Left renal cortex interstitium (tissue), 4 donors: ENCODE data around the gene KCNG4. TPM values are rescaled to one million over a fixed set of nuclear protein-coding genes. Genes with fewer than 3 reads are reported as not detected.
"Not testable (repeated sequence)": the region's sequence is repeated elsewhere in the genome, so short reads cannot be mapped to it uniquely, and the experiment has no call there.

Experiments
- DNase-seq, 4 donors: peaks; one replicate each; pipeline ENCODE4 v3.0.0-alpha.2; 2013; ENCODE audit warnings: low read depth in 4 of 4, low spot score in 2 of 4, missing footprints in 1 of 4
- polyA plus RNA-seq, 4 donors: library from polyadenylated mRNA; unstranded; fragments of 120-200 nt; gene quantifications; one replicate each; pipeline ENCODE4 v1.2.1, GENCODE V29; 2013; ENCODE audit not compliant: insufficient read length in 4 of 4

Gene KCNG4
- polyA plus RNA-seq, 4 donors: 0.08 to 0.10 TPM; not detected in 2

DNA sequence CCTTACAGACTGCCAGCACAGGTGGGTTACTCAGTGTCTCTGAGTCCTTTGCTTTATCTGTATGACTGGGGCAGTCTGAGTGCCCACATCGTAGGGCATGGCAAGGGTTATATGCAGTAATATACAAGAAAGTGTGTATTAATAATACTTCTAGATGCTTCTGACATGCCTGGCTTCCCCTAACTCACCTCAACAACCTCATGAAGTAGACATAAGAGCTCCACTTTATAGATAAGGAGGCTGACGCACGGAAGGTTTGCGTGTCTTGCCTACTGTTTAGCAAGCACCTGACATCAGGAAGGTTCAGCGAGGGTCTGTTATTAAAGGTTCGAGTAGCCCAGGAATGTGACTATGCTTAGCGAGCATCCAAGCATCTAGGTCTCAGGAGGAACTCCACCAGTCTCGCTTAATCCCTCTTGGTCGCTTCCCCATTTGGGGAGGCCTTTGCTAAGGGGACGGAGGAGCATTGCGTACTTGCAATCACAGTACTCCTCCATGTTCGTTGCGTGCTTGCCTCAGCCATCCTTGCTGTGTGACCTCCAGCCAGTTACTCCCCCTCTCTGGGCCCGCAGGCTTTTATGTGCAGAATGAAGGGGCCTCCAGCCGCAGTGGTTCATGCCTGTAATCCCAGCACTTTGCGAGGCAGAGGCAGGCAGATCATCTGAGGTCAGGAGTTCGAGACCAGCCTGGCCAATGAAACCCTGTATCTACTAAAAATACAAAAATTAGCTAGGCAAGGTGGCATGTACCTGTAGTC, 1.6 kb downstream of the KCNG4 start:
- DNase-seq: no peak

DNA sequence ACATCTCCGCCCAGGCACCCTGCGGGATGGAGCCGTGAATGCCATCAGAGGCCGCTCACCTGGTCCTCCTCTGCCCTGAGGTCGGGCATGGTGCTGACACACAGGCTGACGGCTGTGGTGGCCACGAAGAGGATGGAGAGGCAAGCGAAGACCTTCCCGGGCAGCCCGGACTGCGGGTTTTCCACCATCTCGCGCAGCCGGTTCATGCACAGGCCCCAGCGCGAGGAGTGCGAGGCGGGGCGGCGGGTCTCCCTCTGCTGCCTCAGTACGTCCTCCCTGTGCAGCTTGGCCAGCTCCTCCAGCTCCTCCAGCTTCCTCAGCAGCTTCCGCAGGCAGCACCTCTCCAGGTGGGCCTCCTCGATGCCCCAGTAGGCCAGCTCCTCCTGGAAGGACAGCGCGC, 3.1 kb downstream of the KCNG4 start:
- no peak for DNase-seq

DNA sequence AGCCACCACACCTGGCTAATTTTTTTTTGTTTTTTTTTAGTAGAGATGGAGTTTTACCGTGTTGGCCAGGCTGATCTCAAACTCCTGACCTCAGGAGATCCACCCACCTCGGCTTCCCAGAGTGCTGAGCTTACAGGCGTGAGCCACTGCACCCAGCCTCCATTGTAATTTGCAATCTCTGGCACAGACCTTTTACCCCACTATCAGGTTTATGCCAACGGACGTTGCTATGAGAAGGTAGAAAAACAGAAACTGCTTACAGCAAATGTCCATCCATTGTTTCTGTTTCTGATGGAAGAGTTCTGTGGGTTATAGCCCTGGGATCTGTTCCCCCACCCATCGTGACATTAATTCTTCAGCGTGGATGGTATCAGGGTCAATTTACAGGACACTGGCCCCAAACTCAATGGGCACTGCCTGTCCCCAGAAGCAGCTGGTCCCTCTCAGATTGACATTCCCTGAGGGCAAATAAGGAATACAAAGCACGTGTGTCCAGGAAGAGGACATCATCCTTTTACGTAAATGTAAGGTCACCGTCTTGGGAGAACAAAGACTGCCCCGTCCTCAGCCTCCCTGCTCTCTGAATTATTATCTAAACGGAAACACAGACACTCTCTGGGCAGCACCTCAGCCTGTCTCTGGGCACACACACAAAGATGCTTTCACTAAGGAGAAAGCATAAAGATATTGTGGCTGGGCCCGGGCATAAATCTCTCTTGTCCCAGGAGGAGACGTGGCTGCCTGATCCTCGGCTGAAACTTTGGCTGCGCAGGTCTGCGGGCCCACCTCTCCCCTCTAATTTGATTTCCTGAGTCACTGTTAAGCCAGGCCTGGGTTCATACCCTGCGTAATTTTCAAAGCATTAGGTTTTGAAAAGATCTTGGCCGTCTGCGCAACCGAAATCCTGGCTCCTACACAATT, 5.2 kb downstream of the KCNG4 start:
- no peak for DNase-seq

DNA sequence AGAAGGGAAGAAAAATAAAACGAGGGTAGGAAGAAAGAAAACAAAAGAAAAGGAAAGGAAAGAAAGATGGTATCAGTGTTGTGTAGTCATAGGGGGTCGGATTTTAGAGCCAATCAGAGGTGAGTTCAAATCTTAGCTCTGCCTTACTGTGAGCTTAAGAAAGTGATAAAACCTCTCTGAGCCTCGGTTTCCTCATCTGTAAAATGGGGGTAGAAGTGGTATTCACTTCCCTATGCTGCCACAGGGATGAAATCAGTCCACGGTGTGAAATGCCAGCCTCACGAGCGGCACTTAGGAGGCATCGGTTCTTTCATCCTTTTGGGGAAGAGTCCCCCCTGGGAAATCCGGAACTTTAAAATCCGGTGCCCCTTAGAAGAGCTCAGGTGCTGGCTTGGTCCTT, 6.1 kb downstream of the KCNG4 start:
- DNase-seq: no peak

DNA sequence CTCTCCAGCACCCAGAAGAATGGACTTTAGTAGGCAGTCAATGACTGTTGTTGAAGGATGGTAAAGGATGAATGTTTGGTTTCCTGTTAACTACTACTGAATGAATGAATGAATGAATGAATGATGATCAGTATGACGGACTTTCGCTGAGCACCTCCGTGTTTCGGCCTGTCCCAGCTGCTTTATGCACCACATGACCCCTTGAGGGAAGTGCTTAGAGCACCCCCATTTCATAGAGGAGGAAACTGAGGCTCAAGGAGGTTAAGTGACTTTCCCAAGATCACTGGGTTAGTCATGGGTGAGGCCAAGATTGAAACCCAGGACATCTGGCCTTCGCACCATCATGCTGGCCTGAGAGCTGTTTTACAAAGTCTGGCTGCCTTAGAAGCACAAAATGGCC, 6.8 kb downstream of the KCNG4 start:
- no peak for DNase-seq

DNA sequence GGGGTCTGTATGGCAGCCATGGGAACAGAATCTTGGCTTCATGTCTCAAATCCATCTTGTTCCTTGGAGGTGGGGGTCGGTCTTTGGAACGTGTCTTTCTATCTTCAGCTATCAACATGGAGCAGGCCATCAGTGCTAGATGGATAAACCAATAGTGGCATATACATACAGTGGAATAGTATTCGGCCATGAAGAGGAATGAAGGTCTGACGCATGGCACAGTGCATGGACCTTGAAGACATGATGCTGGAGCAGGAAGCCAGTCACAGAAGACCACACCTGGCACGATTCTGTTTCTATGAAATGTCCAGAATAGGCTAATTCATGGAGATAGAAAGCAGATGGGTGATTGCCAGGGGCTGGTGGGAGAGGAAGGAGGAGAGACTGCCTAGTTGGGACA, 7.8 kb downstream of the KCNG4 start:
- DNase-seq: no peak

DNA sequence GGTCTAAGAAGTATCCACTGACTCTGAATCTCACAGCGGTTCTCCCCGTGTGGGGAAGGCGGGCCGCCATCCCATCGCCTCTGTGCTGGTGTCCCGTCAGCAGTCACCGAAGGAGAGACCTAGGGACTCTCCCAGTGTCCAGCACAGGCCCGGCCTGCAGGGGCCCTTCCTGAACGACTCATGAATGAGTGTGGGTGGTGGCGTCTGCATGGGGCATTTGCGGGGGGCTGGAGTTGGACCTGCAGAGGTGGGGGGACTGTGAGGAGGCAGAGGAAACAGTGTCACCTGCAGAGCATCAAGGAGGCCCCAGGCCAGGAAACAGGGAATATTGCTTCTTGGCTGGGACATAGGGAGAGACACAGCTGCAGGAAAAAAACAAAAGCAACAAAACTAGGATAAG, 10.3 kb downstream of the KCNG4 start:
- DNase-seq: no peak

DNA sequence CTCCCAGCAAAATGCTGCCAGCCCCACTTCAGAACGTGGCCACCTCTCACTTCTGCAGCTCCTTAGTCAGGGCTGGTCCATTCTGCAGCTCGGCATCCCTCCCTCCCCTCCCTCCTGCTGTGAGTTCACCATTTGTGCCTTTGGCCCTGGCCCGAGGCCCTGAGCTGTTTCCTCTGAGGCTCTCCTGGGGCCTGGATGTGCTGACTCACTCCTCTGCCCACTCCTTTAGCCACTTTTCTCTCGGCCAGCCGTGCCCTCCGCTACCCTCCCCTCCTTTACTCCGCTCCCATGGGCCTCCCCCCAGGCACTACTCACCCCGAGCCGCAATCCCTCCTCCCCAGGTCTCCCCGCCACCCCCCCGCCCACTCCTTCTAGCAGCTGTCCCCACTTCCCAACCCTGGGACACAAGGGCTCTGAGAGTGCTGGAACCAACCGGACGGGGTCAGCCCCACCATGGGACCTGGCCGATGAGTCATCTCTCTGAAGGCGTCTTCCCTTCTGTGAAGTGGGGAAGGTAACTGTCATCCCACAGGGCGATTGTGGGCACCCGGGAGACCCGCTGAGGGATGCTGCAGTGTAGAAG, 11.5 kb downstream of the KCNG4 start:
- no peak for DNase-seq

DNA sequence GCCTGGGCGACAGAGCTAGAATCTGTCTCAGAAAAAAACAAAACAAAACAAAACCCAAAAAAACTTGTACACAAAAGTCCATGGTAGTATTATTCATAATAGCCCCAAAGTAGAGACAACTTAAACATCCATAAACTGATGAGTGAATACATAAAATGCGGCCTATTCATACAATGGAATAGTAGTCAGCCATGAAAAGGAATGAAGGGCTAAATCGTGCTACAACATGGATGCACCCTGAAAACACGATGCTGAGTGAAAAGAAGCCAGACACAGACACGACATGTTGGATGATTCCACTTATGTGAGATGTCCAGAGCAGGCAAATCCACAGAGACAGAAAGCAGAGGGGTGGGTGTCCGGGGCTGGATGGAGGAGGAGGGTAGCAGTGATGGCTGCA, 12.3 kb downstream of the KCNG4 start:
- DNase-seq: no peak

DNA sequence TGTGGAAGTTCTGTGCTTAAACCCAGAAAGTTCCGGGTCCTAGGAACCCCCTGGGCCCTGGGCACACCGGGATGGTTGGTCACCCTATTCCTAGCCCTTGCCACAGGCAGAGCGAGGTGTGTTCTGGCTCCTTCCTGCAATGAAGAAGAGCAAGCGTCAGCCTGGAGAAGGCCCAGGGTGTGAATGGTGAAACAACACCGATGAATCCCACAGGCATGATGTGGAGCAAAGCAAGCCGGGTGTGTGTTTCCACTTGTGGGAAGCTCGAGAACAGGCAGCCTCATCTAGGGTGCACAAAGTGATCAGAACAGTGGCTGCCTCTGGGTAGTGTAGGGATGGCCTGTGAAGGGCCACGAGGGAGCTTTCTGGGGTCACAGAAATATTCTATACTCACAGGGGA, 13.8 kb downstream of the KCNG4 start:
- no peak for DNase-seq

DNA sequence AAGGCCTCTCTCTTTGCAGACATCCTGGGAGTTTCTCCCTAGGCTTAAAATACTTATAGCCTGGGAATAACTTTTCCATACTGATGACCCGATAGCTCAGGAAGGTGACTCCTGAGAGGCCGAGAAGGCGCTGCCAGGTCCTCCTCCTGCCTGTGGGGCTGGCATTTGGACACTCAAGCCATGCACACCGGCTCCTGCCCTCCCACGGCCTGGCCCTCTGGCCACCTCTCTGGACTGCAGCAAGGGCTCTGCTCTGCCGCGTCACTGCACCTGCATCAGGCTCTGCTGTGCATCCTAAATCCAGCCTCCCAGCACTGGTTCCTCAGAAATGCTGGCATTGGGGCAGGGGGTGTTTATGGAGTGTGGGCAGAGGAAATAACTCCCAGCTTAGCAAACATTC, 14.2 kb downstream of the KCNG4 start:
- no peak for DNase-seq

DNA sequence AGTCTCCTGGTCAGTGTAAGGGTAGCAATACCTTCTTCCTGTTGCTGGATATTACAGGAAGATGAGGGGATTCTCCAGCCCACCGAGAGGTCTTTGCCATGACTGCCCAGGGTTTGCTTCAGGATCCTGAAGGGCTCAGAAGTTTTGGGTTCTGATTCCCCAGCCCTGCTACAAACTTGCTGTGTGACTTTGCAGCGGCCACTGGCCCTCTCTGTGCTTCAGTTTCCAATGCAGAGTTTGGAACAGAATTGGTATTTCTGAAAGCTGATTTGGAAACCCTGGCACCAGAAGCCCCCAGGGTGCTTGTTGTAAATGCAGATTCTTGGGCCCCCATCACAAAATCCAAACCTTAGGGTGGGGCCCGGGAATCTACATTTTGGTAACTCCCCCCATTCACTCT, 14.7 kb downstream of the KCNG4 start:
- no peak for DNase-seq

DNA sequence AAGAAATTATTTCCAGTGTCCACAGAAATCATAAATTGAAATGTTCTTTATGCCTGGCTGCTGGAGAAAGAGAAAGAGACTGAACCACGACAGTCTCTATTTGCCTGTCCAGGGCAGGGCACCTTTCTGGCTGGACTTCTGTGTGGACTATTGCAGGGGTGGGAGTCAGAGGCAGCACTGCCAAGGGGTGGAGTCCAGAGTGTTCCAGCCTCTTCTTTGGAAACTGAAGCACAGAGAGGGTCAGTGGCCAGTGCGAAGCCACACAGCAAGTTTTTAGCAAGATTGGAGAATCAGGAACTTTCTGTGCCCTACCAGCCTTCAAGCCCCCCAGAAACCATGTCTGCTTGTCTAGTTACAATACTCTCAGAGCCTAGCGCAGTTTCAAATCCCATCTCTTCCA, 15.3 kb downstream of the KCNG4 start:
- no peak for DNase-seq

DNA sequence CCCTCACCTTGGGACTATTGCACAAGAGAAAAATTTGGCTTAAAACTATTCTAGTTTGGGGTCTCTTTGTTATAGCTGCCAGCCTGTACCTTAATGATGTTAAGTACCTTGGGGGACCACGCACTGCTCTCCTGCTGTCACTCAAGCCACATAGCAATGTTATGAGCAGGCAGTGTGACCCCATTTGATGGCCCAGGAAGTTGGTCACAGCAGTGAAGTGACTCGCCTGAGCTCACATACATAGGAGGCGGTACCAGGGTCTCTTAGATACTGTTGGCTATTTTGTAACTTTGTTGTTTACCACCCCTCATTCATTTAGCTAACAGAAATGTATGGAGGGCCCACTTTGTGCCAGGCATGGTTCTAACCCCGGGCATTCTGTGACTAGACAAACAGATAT, 16.4 kb downstream of the KCNG4 start:
- DNase-seq: no peak

DNA sequence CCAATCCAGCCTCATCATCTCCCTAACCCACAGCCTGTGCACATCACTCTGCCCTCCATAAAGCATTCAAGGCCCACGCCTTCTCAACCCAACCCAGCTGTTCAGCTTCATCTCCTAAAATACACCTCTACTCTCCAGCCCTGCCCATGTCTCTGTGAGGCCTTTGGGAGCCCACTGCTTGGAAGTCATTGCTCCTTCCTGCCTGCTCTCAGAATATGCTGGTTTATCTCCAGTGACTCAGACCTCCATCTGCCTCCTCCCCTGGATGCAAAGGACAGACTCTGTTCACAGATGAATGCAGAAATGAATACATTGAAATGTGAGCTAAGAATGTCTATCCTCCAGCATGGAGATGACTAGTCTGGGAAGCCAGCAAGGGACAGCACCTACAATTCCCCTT, 19.0 kb downstream of the KCNG4 start:
- DNase-seq: no peak

DNA sequence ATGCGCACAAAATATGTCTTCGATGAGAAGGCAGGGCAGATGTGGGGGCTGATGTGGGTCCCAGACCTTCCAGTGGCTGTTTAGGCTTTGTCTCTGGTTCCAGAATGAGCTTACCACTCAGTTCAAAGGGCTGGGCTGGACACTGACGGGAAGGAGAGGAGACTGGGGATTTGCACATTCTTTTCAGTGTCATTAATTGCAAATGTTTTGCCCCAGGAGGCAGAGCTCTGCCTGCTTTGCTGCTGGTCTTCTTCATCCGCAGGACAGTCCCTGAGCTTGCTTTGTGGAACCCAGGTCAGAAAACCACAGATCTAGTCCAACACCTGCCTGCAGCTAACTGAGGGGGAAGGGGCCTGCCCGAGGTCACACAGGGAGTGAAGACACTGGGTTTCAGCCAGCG, 20.9 kb downstream of the KCNG4 start:
- no peak for DNase-seq

DNA sequence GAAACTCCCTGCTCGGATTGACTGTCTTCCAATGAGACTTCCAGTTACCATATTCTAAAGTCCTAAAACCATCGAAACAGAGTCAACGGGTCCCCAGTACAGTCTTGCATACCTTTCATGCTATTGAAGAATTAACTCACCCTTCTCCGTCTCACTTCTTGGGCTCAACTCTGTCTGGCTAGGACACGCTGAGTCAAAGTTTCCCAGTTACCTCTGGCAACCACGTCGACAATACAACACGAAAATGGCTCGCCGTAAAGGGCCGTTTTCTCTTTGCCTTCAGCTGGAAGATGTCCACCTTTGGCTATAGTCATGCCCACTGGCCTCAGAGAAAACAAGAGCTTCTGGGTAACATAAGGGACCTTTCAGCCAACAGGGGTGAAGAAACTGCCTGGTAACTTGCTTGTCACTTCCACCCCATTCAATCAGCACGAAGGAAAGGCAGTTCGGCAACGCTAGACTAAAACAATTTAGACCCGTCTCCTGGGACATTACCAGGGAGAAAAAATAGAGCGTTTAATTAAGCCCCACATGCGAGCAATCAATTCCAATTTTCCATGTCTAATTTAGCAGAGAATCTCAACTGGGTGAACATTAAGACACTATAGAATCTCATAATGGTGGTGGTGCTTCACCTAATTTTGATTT, 21.5 kb downstream of the KCNG4 start:
- no peak for DNase-seq

DNA sequence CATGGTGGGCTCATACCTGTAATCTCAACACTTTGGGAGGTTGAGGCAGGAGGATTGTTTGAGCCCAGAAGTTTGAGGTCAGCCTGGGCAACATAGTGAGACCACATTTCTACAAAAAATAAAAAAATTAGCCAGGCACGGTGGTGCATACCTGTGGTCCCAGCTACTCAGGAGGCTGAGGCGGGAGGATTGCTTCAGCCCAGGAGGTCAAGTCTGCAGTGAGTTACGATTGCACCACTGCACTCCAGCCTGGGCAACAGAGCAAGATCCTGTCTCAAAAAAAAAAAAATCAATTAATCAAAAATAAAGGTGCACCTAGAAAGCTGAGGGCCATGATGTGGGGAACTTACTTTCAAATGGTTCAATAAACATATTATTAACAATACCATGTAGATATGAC, 23.7 kb downstream of the KCNG4 start:
- not testable (repeated sequence) for DNase-seq

DNA sequence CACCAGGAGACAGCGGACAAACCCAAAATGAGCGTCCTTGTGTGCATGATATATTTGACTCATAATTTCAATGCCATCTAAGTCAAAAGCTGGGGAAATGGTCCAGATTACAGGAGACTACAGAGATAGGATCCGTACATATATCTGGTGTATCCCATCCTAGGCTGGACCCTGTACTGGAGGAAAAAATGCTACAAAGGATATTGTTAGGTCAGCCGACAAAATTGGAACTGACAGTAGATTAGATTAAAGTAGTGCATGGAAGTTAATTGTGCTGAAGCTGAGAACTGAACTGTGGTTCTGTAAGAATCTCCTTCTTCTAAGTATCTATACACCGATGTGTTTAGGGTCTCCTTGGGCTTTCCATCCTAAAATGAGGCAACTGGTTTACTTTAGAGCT, 24.3 kb downstream of the KCNG4 start:
- DNase-seq: no peak

DNA sequence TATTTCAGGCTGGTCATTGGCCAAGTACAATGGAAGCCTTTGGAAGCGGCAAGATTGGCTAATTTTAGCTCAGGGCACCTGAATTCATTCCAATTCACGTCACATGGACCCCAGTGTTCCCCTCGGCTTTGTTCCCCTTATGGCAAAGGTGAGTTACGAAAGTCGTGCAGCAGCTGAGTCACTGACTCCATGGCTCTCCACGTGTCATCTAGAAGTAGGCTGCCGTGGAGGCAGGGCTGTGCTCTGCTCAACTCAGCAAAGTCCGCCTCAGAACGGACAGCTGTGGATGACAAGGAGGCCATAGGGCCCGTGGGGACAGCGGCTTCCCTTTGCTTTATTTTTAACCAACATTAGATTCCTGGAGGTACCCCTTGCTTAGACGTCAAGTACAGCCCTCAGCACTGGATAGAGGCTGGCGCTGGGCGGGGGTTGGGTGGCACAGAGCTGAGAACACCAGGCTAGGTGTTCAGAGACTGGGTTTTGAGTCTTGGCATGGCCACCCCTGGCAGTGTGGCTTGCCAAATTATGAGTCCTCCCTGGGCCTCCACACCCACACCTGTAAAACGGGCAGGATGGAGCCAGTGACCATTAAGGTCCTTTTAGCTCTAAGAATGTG, 25.3 kb downstream of the KCNG4 start:
- no peak for DNase-seq

DNA sequence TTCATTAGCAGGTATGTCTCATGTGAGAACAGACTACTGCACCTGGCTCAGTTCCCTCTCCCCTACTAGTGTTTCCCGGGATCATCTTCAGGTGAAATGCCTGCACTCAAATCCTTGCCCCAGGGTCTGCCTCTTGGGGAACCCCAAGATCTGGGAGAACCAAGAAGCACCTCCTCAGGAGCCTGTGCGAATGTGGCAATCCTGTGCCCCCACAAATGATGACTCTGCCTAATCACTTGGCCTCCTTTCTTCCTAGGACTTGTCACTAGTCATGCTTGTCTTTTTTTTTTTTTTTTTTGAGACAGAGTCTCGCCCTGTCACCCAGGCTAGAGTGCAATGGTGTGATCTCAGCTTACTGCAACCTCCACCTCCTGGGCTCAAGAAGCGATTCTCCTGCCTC, 27.2 kb downstream of the KCNG4 start:
- DNase-seq: no peak
